ENCODE data around the gene HACE1. TPM values are rescaled to one million over a fixed set of nuclear protein-coding genes. Genes with fewer than 3 reads are reported as not detected.

The HACE1 gene
- total RNA-seq, 6 donors from 2014 or later, result 6.3 to 25.3 (median 14.7) TPM

GRCh38 chr6:104689551-104690205 lies 170.0 kb downstream of the HACE1 start:
- TF ChIP-seq EP300 (IDR thresholded peaks at IDR 0.05) (no peak), POLR2AphosphoS5 (IDR thresholded peaks at IDR 0.05) (no peak), POLR2A (IDR thresholded peaks at IDR 0.05) (no peak), CTCF (IDR thresholded peaks at IDR 0.05) (no peak)
- H3K4me3 ChIP-seq, result no peak overlapping the region
- H3K27ac ChIP-seq, result no peak overlapping the region
- no peaks in the 10 kb centered on the region for H3K9me3 ChIP-seq
- ATAC-seq (ENCODE audit: low FRiP score in 2 of 2) (no peak), DNase-seq (no peak)
- H3K36me3 ChIP-seq, result no peaks in the 10 kb centered on the region
- H3K27me3 ChIP-seq, result no peaks in the 10 kb centered on the region
- peaks cover 0 to 4% (median 0%) of the 10 kb centered on the region in 4 donors for H3K4me1 ChIP-seq
- WGBS, 2 donors, result 85% methylated on average over 3 of the region's 3 CpGs

- no peaks in the 10 kb centered on the region for H3K9me3 ChIP-seq
- peaks cover 0 to 4% (median under 1%) of the 10 kb centered on the region in 4 donors for H3K4me1 ChIP-seq
- no peak for ATAC-seq (ENCODE audit: low FRiP score in 2 of 2)
- 60 to 77% methylated on average over 3 of the region's 3 CpGs for WGBS, 2 donors
- peak overlapping the region in 2 of 4 donors; percentile 1 to 45 for H3K27ac ChIP-seq
- DNase-seq, result no peak
- no peaks in the 10 kb centered on the region for H3K27me3 ChIP-seq
- no peaks in the 10 kb centered on the region for H3K36me3 ChIP-seq
- H3K4me3 ChIP-seq, result no peak overlapping the region
- TF ChIP-seq CTCF (IDR thresholded peaks at IDR 0.05), result no peak
- no peak for TF ChIP-seq POLR2AphosphoS5 (IDR thresholded peaks at IDR 0.05)
- no peak for TF ChIP-seq EP300 (IDR thresholded peaks at IDR 0.05)
- no peak for TF ChIP-seq POLR2A (IDR thresholded peaks at IDR 0.05)
Measured at GRCh38 chr6:104688283-104688969, 171.3 kb downstream of the HACE1 start.

GRCh38 chr6:104686550-104687175 lies 173.1 kb downstream of the HACE1 start:
- Histone ChIP-seq H3K36me3 (no peaks in the 10 kb centered on the region), H3K4me3 (no peak overlapping the region), H3K4me1 (peaks cover 0 to 7% (median 4%) of the 10 kb centered on the region in 4 donors), H3K27me3 (no peaks in the 10 kb centered on the region), H3K27ac (no peak overlapping the region), H3K9me3 (no peaks in the 10 kb centered on the region)
- 91 to 95% methylated on average over 6 of the region's 6 CpGs for WGBS, 2 donors
- ATAC-seq (ENCODE audit: low FRiP score in 2 of 2), result no peak
- DNase-seq, result no peak
- no peak for TF ChIP-seq EP300 (IDR thresholded peaks at IDR 0.05)
- no peak for TF ChIP-seq POLR2AphosphoS5 (IDR thresholded peaks at IDR 0.05)
- no peak for TF ChIP-seq CTCF (IDR thresholded peaks at IDR 0.05)
- TF ChIP-seq POLR2A (IDR thresholded peaks at IDR 0.05), result no peak

GRCh38 chr6:104685871-104686549 lies 173.7 kb downstream of the HACE1 start:
- Histone ChIP-seq H3K27me3 (no peaks in the 10 kb centered on the region), H3K27ac (no peak overlapping the region), H3K4me1 (peaks cover 0 to 7% (median 4%) of the 10 kb centered on the region in 4 donors), H3K9me3 (no peaks in the 10 kb centered on the region), H3K36me3 (no peaks in the 10 kb centered on the region), H3K4me3 (no peak overlapping the region)
- ATAC-seq (ENCODE audit: low FRiP score in 2 of 2) (no peak), DNase-seq (no peak)
- TF ChIP-seq POLR2AphosphoS5 (IDR thresholded peaks at IDR 0.05) (no peak), CTCF (IDR thresholded peaks at IDR 0.05) (no peak), EP300 (IDR thresholded peaks at IDR 0.05) (no peak), POLR2A (IDR thresholded peaks at IDR 0.05) (no peak)
- WGBS, 2 donors, result 77 to 87% methylated on average over 6 of the region's 6 CpGs
